Neural progenitor cell (in vitro differentiated cells): ENCODE results near the gene TAS2R7. TPM values are rescaled to one million over a fixed set of nuclear protein-coding genes. Genes with fewer than 3 reads are reported as not detected.

Source experiments
- DNase-seq: peaks from one replicate; pipeline ENCODE4 v3.0.0-alpha.2; 2016; ENCODE audit warnings: low spot score
- H2AFZ ChIP-seq: fragments of 200-600 bp; sonication (generic); replicated peaks from 2 replicates; pipeline ENCODE4 v1.6.1; 2016; ENCODE audit warnings: antibody characterized with exemption
- H3F3A ChIP-seq: fragments of 200-600 bp; sonication (generic); 2 replicates; pipeline ENCODE4 v1.6.1; 2016; ENCODE audit warnings: antibody characterized with exemption, low read depth
- H3K27ac ChIP-seq: fragments of 200-600 bp; sonication (generic); 2 replicates; pipeline ENCODE4 v1.5.1; 2016; ENCODE audit warnings: mild to moderate bottlenecking
- H3K27me3 ChIP-seq: fragments of 200-600 bp; sonication (generic); 2 replicates; pipeline ENCODE4 v1.6.1; 2016; ENCODE audit warnings: mild to moderate bottlenecking, moderate library complexity
- H3K36me3 ChIP-seq: fragments of 200-600 bp; sonication (generic); 2 replicates; pipeline ENCODE4 v1.5.1; 2016
- H3K4me1 ChIP-seq: fragments of 200-600 bp; sonication (generic); 2 replicates; pipeline ENCODE4 v1.6.1; 2016; ENCODE audit warnings: mixed run types
- H3K4me2 ChIP-seq: fragments of 200-600 bp; sonication (generic); 2 replicates; pipeline ENCODE4 v1.6.1; 2016
- H3K4me3 ChIP-seq: fragments of 200-600 bp; sonication (generic); 2 replicates; pipeline ENCODE4 v1.5.1; 2016
- H3K79me2 ChIP-seq: fragments of 200-600 bp; sonication (generic); 2 replicates; pipeline ENCODE4 v1.6.1; 2016; ENCODE audit warnings: low read depth
- H3K9ac ChIP-seq: fragments of 200-600 bp; sonication (generic); 2 replicates; pipeline ENCODE4 v1.6.1; 2016
- H3K9me3 ChIP-seq: fragments of 200-600 bp; sonication (generic); 2 replicates; pipeline ENCODE4 v1.5.1; 2016; ENCODE audit warnings: low read depth
- H4K20me1 ChIP-seq: fragments of 200-600 bp; sonication (generic); 2 replicates; pipeline ENCODE4 v1.6.1; 2016; ENCODE audit warnings: low read depth
- H3K27ac Mint-ChIP-seq: 3 replicates; pipeline ENCODE4 v1.8.0; 2021; ENCODE audit warnings: mixed read lengths
- H3K27me3 Mint-ChIP-seq: 2 replicates; pipeline ENCODE4 v1.8.0; 2022; ENCODE audit warnings: low read depth, mild to moderate bottlenecking, inconsistent platforms, moderate library complexity, mixed read lengths; ENCODE audit not compliant: insufficient read depth
- H3K36me3 Mint-ChIP-seq: 3 replicates; pipeline ENCODE4 v1.8.0; 2021; ENCODE audit warnings: mixed read lengths
- H3K4me1 Mint-ChIP-seq: 3 replicates; pipeline ENCODE4 v1.8.0; 2021; ENCODE audit warnings: mixed read lengths
- H3K4me3 Mint-ChIP-seq: 3 replicates; pipeline ENCODE4 v1.8.0; 2021; ENCODE audit warnings: mild to moderate bottlenecking, moderate library complexity, mixed read lengths
- H3K9me3 Mint-ChIP-seq: 3 replicates; pipeline ENCODE4 v1.8.0; 2020; ENCODE audit warnings: mixed read lengths
- EZH2 ChIP-seq: fragments of 200-600 bp; sonication (generic); IDR thresholded peaks from 2 replicates; pipeline ENCODE4 v1.6.1; 2017; ENCODE audit warnings: antibody characterized with exemption, mild to moderate bottlenecking, moderate library complexity
- EZH2phosphoT487 ChIP-seq: fragments of 200-600 bp; sonication (generic); IDR thresholded peaks from 2 replicates; pipeline ENCODE4 v1.6.1; 2017; ENCODE audit warnings: antibody characterized with exemption
- total RNA-seq: library from RNA; depleted of rRNA; stranded (reverse); fragments of >200 nt; gene quantifications from 2 replicates; pipeline ENCODE4 v1.2.3, GENCODE V29; 2015; ENCODE audit warnings: low replicate concordance
- TF ChIP-seq, protein P1 (sequence below): fragments of 200-600 bp; sonication (generic); IDR thresholded peaks from 2 replicates; pipeline ENCODE4 v1.5.1; 2017; ENCODE audit warnings: antibody characterized with exemption, mild to moderate bottlenecking

The TAS2R7 gene
- total RNA-seq, 1 donor from 2014 or later: not detected

DNA sequence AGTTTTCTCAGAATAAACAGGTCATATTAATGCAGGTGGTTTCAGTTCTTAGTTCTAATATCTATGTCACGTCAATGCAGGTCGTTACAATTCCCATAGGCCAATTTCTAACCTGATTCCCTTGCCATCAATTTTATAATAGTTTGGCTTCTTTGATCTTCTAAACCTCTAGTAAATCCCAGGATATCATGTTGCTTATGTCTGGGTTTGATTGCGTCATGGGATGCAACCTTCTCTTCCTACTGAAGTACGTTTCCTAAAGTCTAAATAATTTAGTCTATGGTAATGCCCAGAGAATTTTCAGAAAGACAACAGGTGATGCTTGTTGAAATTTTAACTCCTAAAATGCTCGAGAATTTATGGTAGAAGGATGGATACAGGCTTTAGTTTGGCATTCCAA, 19.2 kb downstream of the TAS2R7 start:
- no peaks in the 10 kb centered on the region for H3K27me3 Mint-ChIP-seq
- no peak for DNase-seq
- no peaks in the 10 kb centered on the region for H3K79me2 ChIP-seq
- TF ChIP-seq EZH2phosphoT487 (no peak), EZH2 (no peak)
- TF ChIP-seq, protein P1, sequence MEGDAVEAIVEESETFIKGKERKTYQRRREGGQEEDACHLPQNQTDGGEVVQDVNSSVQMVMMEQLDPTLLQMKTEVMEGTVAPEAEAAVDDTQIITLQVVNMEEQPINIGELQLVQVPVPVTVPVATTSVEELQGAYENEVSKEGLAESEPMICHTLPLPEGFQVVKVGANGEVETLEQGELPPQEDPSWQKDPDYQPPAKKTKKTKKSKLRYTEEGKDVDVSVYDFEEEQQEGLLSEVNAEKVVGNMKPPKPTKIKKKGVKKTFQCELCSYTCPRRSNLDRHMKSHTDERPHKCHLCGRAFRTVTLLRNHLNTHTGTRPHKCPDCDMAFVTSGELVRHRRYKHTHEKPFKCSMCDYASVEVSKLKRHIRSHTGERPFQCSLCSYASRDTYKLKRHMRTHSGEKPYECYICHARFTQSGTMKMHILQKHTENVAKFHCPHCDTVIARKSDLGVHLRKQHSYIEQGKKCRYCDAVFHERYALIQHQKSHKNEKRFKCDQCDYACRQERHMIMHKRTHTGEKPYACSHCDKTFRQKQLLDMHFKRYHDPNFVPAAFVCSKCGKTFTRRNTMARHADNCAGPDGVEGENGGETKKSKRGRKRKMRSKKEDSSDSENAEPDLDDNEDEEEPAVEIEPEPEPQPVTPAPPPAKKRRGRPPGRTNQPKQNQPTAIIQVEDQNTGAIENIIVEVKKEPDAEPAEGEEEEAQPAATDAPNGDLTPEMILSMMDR: no peak
- no peaks in the 10 kb centered on the region for H3K36me3 ChIP-seq
- no peak overlapping the region for H3K4me3 Mint-ChIP-seq
- no peaks in the 10 kb centered on the region for H3F3A ChIP-seq
- no peaks in the 10 kb centered on the region for H3K36me3 Mint-ChIP-seq
- no peak overlapping the region for H3K4me2 ChIP-seq
- no peaks in the 10 kb centered on the region for H3K9me3 ChIP-seq
- H3K4me3 ChIP-seq: no peak overlapping the region
- H3K27me3 ChIP-seq: no peaks in the 10 kb centered on the region
- H3K4me1 Mint-ChIP-seq: no peaks in the 10 kb centered on the region
- no peak overlapping the region for H3K27ac ChIP-seq
- H4K20me1 ChIP-seq: no peaks in the 10 kb centered on the region
- no peak overlapping the region for H3K27ac Mint-ChIP-seq
- H3K4me1 ChIP-seq: peaks cover 9% of the 10 kb centered on the region
- H3K9me3 Mint-ChIP-seq: no peaks in the 10 kb centered on the region
- no peak overlapping the region for H3K9ac ChIP-seq
- no peak overlapping the region for H2AFZ ChIP-seq

DNA sequence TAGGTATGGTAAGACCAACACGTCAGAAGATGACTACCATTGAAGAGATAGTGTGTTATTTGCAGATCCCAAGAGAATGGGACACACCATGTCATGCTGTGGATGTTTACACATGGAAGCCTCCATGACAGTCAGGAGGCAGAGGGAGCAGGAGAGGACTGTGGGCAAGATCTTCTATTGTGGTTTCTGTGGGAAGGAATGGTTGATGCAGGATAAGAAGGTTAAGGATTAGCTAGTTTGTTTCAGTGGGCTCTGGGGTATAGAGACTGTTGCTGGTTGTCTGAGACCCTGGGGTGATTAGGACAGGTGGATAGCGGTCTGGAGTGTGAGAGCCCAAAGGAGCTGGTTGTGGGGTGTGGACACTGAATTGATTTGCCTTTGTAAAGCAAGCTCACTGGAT, 23.3 kb downstream of the TAS2R7 start:
- Histone ChIP-seq H2AFZ (peak overlapping the region; percentile 6), H3K4me3 (no peak overlapping the region), H3K27me3 (no peaks in the 10 kb centered on the region), H3K9ac (no peak overlapping the region), H4K20me1 (no peaks in the 10 kb centered on the region), H3K79me2 (no peaks in the 10 kb centered on the region), H3K9me3 (no peaks in the 10 kb centered on the region), H3K4me1 (peaks cover 9% of the 10 kb centered on the region), H3K4me2 (no peak overlapping the region), H3F3A (no peaks in the 10 kb centered on the region), H3K27ac (peak overlapping the region; percentile 1), H3K36me3 (no peaks in the 10 kb centered on the region)
- Mint-ChIP-seq H3K9me3 (no peaks in the 10 kb centered on the region), H3K27ac (no peak overlapping the region), H3K36me3 (no peaks in the 10 kb centered on the region), H3K4me3 (no peak overlapping the region), H3K27me3 (no peaks in the 10 kb centered on the region), H3K4me1 (no peaks in the 10 kb centered on the region)
- TF ChIP-seq EZH2phosphoT487 (no peak), EZH2 (no peak)
- TF ChIP-seq, protein P1: no peak
- peak; percentile 21 for DNase-seq

DNA sequence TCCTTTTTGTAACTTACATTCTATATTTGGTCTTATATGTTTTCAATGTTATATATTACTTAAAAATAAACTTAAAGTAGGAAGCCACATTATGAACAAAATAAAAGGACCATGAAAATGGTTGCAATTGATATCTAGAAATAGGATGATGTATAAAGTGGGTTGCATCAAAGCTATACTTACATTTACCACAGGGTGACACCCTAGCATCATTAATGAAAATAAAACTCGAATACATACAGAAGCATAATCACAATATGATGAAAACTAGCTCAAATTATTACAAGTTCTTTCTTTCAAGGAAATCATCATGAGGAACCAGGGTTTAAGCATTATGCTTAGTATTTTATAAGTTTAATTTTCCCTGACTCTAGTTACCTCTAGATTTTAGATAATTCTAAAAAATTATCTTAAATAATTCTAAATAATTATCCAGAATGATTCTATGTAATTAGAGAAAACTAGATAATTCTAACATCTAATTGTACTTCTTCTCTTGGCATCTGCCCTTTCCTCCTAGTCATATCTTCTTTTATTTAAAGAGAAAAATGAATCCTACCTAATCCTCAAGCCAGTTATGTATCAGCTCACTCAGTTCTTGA, 31.2 kb downstream of the TAS2R7 start:
- no peaks in the 10 kb centered on the region for H3K9me3 Mint-ChIP-seq
- Histone ChIP-seq H3K9ac (no peak overlapping the region), H4K20me1 (no peaks in the 10 kb centered on the region), H3K9me3 (no peaks in the 10 kb centered on the region), H3K4me1 (no peaks in the 10 kb centered on the region), H3K4me3 (no peak overlapping the region), H3K4me2 (no peak overlapping the region), H3K27me3 (peaks cover 26% of the 10 kb centered on the region), H3K27ac (no peak overlapping the region), H3K36me3 (no peaks in the 10 kb centered on the region), H3K79me2 (no peaks in the 10 kb centered on the region), H3F3A (no peaks in the 10 kb centered on the region), H2AFZ (no peak overlapping the region)
- TF ChIP-seq, protein P1: peak; percentile 74
- TF ChIP-seq EZH2phosphoT487: no peak
- H3K27ac Mint-ChIP-seq: no peak overlapping the region
- peak; percentile 12 for DNase-seq
- H3K36me3 Mint-ChIP-seq: no peaks in the 10 kb centered on the region
- H3K27me3 Mint-ChIP-seq: no peaks in the 10 kb centered on the region
- no peaks in the 10 kb centered on the region for H3K4me1 Mint-ChIP-seq
- no peak overlapping the region for H3K4me3 Mint-ChIP-seq
